Breast epithelium (tissue), 3 donors: ENCODE results near the gene LHPP.

Source experiments
- CTCF ChIP-seq, 3 donors: fragments of 450-650 bp; IDR thresholded peaks; one replicate each; pipeline ENCODE4 v1.5.1; 2016 to 2017; ENCODE audit warnings: antibody characterized with exemption in 3 of 3, mild to moderate bottlenecking in 3 of 3, moderate library complexity in 3 of 3
- POLR2AphosphoS5 ChIP-seq, 3 donors: sonication (generic); formaldehyde crosslinking; IDR thresholded peaks; one replicate each; pipeline ENCODE4 v1.6.1; 2017; ENCODE audit warnings: antibody characterized with exemption in 3 of 3

- TF ChIP-seq POLR2AphosphoS5 (IDR thresholded peaks at IDR 0.05) (no peak), CTCF (IDR thresholded peaks at IDR 0.05) (no peak)
Observed at GRCh38 chr10:124472071-124472470, 10.4 kb downstream of the LHPP start.
